Hematopoietic multipotent progenitor cell treated with erythropoietin and hydrocortisone succinate and interleukin-3 and kit ligand, for 8 days (in vitro differentiated cells): ENCODE measurements around the gene HM13.
"Not testable (repeated sequence)": the region's sequence is repeated elsewhere in the genome, so short reads cannot be mapped to it uniquely, and the experiment has no call there.

Experiments
- DNase-seq: peaks from one replicate; pipeline ENCODE4 v3.0.0-alpha.2; 2015

The HM13 gene

DNA sequence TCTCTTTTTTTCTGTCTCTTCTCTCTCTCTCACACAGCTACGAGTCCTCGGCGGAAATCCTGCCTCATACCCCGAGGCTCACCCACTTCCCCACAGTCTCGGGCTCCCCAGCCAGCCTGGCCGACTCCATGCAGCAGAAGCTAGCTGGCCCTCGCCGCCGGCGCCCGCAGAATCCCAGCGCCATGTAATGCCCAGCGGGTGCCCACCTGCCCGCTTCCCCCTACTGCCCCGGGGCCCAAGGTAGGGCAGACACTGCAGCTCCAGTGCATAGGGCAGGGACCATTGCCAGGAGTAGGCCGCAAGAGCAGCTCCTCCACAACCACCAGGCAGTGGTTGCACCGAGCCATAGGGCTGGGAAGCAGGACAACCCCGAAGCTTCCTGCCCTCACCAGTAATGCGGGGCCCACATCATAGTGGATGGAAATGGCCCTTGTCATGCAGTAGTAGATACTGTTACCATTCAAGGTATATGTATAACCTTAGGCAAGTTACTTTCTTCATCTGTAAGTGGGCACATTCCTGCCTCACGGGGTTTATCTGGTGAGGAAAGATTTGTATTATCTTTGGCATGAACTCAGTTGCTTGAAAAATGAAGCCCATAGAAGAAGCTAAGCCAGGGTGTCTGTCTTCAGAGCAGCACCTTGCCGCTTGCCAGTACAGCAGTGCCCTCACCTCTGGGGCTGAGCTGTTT, 53.9 kb downstream of the HM13 start:
- no peak for DNase-seq

DNA sequence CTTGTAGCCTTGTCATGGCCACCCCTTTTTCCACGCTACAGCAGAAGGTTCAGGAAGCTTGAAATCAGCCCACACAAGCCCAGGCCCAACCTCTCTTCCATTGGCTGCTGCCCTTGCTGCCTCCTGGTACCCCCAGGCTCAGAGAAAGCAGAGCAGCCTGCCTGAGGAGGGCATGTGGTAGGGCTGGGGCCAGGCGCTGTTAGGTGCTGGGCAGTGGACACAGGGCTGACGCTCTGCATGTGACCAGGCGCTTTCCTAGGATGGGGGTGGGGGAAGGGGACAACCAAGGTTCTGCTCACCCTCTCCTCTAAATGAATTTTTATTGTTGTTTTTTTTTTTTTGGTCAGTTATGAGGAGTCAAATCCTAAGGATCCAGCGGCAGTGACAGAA, 54.5 kb downstream of the HM13 start:
- DNase-seq: no peak

DNA sequence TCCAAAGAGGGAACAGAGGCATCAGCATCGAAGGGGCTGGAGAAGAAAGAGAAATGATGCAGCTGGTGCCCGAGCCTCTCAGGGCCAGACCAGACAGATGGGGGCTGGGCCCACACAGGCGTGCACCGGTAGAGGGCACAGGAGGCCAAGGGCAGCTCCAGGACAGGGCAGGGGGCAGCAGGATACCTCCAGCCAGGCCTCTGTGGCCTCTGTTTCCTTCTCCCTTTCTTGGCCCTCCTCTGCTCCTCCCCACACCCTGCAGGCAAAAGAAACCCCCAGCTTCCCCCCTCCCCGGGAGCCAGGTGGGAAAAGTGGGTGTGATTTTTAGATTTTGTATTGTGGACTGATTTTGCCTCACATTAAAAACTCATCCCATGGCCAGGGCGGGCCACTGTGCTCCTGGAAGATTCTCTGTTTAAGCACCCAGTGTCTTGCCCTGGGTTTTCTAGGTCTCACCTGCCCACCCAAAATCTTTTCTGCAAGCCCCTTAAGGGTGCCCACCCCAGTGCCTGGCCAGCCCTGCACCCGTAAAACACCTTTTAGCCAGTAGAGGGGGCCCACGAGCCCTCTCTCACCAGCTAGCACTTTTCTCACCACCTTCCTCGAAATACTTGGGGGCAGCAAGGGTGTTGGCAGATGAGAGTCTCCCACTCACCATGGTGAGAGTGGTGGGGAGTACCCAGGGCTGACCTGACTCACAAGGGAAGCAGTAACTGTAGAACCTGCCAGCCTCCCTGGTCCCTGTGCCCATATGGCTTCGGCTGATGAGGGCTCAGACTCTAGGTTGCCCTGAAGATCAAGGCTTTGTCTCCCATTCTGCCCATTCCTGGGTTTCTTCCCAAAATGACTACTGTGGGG, 55.1 kb downstream of the HM13 start:
- DNase-seq: peak; percentile 67

DNA sequence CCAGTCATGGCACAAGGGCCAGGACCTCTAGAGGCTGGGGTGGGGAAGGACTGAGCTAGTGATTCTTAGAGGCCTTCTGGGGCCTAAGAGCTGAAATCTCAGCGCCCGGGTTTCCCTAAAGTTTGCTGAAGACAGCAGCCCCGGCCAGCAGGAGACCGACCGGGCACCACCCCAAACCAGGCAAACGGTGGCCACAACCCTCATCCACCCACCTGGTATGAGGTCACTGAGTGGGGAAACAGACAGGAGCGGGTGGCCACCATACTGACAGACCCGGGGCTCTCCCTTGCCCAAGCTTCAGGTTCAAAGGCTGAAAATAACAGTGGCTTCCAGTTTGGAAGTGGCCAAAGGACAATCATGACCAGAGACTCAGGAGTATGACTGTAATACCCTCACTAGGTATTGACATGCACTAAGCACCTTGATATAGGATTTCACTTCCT, 55.8 kb downstream of the HM13 start:
- DNase-seq: no peak

DNA sequence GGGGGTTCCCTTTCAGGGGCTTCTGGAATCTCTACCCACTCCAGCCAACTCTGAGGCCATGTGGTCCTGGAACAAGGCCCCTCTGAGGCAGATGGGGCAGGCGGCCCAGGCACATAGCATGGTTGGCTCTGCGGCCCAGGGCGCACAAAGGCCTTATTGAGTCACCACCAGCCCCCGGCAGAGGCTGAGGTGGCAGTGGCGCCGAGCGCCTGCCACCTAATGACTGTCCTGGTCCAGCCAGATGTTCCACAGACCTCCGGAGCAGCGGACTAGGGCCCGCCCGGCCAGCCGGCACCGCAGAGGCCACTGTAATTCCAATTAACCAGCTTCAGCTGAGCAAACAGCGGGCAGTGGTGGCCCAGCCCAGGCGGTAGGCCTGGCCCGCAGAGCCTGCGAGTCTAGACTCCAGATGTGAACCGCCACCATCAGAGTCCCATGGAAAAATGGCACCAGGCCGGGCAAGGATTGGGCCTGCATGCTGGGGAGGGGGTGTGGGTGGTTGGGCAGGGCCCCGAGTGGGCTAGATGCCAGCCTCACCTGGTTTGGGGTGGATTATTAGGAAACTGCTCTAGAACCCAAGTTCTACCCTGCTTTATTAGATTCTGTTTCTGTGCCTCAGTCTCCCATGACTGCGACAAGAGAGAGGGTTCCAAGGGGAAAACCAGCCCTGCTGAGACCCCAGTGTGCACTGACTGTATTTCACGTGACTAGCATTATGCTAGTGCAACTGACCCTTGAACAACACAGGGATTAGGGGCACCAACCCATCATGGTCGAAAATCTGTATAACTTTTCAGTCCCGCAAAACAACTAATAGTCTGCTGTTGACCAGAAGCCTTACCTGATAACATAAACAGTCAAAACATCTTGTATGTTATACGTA, 56.7 kb downstream of the HM13 start:
- no peak for DNase-seq

DNA sequence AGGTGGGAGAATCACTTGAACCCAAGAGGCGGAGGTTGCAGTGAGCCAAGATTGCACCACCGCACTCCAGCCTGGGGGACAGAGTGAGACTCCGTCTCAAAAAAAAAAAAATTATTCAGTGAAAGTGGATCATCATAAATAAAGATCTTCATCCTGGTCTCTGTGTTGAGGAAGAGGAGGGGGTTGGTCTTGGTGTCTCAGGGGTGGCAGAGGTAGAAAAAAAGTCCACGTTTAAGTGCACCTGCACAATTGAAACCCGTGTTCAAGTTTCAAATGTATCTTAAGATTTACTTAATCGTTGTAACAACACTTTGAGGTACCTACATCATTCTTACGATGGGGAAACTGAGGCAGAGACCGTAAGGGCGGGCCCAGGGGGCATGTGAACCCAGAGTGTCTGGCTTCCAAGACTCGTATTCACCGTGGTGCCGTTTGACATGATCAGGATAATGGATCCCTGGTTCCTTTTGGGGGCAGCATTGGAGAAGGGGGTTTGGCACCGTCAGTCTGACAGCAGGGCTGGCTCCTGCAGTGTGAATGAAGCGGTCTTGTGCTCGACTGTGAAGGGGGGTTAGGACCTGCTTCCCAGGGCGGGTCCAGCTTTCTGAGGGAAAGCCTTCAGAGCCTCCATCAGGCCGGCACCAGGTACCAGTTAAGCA, 57.9 kb downstream of the HM13 start:
- DNase-seq: no peak

DNA sequence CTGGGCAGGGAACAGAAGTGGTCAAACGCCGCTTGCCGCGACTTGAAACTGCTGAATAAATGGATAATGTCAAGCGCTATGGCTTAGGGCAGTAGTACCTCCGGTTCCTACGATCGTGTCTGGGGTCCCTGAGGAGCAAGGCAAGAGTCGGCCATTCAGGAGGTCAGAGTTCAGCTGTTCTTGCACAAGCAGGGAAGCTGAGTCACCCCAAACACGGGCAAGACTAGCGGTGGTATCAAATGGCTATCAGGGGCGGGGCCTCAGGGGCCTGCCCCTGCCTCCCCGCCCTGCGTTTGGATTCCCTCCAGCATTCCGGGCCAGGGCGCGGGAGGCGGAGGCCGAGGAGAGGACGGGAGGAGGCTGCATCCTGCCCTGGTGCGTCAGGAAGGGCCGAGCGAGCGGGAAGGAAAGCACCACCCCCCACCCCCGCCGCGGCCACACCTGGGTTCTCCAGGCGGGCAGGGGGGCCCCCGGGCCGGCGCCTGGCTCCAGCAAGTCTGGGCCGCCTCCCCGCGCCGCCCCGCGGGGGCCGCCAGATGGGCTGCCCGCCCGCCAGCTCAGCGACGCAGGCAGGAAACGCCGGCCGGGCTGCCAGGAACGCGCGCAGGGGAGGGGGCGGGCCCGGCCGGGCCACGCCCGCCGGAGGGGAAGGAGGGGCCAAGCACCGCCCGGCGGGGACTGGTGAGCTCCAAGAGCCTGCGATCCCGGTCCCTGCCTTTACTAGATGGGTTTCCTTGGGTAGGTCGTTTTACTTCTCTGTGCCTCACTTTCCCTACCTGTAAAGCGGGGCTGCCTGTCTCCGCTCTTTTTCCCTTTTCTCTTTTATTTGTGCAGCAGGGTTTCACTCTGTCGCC, 58.7 kb downstream of the HM13 start:
- DNase-seq: peak; percentile 97

DNA sequence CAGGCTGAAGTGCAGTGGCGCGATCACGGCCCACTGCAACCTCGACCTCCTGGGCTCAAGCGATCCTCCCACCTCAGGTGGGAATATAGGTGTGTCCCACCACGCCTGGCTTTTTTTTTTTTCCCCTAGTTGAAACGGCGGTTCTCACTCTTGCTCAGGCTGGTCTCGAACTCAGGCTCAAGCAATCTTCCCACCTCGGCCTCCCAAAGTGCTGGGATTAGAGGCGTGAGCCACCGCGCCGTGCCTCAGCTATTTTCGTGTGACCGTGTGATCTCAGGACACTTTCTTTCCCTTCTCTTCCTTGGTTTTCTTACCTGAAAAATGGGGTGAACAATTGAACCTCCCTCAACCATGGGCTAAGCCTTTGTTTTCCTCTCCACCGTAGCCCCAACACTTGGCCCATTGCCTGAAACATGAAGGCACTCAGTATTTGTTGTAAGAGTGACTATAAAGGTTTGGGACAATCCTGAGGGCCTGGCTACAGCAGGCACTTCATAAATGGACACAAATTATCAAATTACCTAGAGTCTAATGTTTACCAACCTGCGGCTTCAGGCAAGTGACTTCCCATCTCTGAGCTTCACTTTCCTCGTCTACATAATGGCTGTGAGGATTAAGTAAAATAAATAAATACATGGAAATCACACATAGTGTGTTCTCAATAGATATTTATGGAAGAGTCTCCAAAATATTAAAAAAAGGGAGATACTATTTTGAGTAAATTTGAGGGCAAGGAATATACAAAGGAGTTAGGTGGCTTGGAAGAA, 59.5 kb downstream of the HM13 start:
- peak; percentile 38 for DNase-seq

DNA sequence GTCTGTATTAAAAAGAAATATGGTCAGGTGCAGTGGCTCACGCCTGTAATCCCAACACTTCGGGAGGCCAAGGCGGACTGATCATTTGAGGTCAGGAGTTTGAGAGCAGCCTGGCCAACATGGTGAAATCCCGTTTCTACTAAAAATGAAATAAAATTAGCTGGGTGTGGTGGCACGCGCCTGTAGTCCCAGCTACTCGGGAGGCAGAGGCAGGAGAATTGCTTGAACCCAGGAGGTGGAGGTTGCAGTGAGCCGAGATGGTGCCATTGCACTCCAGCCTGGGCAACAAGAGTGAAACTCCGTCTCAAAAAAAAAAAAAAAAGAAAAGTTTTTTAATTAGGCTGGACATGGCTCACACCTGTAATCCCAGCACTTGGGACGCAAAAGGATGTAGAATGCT, 60.7 kb downstream of the HM13 start:
- not testable (repeated sequence) for DNase-seq

DNA sequence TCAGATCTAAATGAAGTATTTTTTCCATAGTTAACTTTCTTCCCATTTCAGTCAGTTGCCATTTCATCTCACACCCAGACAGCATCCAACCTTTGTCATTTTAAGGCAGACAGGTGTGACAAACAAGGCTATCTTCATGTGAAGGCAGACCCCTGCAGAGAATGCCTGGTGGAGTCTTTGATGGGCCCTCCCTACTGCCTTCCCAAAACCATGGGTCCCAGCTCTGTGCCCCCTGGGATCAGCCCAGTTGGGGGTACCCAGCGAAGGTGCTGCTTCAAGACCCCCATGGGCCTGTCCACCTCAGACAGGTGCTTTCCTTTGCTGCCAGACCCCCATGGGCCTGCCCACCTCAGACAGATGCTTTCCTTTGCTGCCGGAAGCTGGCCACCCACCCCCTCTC, 62.5 kb downstream of the HM13 start:
- DNase-seq: no peak

DNA sequence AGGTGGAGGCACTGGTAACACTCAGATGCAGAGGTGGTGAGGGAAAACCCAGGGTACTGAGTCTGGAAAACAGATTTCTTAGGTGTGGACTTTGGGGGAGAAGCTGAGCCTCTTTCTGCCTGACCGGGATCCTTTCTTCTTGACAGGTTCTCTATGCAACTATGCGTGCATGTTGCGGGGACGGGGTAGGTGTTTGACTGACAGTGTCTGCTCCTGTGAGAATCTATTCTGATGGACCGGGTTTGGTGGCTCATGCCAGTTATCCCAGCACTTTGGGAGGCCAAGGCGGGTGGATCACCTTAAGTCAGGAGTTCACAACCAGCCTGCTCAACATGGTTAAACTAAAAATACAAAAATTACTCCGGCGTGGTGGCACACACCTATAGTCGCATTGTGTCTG, 63.0 kb downstream of the HM13 start:
- DNase-seq: no peak

DNA sequence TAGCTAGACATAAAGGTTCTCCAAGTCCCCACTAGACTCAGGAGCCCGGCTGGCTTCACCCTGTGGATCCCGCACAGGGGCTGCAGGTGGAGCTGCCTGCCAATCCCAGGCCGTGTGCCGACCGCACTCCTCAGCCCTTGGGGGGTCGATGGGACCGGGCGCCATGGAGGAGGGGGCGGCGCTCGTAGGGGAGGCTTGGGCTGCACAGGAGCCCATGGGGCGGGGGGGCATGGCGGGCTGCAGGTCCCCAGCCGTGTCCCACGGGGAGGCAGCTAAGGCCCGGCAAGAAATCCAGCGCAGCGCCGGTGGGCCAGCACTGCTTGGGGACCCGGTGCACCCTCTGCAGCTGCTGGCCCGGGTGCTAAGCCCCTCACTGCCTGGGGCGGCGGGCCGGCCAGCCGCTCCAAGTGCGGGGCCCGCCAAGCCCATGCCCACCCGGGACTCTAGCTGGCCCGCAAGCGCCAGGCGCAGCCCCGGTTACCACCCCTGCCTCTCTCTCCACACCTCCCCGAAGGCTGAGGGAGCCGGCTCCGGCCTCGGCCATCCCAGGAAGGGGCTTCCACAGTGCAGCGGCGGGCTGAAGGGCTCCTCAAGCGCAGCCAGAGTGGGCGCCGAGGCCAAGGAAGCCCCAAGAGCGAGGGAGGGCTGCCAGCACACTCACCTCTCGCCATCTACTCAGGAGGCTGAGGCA, 64.4 kb downstream of the HM13 start:
- DNase-seq: no peak

DNA sequence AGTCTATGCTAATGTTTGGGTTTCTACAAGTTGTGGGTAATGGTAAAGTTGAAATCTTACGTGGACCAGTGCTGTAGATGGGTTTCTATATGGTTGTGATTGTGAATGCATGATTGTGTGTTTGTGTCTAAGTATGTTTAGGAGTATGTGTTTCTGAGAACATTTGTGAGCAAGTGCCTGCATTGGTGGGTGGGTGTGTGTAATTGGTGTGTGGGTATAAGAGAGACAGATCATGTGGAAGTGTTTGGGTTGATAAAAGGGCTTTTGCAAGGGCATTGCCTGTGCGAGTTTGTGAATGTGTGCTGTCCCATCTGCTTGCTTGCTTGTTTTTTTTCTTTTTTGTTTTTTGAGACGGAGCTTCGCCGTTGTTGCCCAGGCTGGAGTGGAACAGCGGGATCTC, 65.0 kb downstream of the HM13 start:
- DNase-seq: no peak

DNA sequence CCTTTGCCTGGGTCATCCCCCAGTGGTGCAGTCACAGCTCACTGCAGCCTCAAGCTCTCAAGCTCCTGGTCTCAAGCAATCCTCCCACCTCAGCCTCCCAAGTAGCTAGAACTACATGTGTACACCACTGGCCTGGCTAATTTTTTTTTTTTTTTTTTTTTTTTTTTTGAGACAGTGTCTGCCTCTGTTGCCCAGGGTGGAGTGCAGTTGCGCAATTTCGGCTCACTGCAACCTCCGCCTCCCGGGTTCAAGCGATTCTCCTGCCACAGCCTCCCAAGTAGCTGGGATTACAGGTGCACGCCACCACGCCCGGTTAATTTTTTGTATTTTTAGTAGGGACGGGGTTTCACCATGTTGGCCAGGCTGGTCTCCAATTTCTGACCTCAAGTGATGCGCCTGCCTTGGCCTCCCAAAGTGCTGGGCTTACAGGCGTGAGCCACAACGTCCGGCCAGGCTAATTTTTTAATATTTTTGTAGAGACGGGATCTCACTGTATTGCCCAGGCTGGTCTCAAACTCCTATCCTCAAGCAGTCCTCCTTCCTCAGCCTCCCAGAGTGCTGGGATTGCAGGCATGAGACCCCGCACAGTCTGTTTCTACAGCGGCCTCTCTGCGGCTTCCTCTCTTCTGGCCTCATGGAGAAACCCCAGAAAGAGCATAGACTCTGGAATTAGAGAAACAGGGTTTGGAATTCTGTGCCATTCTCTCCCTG, 65.9 kb downstream of the HM13 start:
- not testable (repeated sequence) for DNase-seq

DNA sequence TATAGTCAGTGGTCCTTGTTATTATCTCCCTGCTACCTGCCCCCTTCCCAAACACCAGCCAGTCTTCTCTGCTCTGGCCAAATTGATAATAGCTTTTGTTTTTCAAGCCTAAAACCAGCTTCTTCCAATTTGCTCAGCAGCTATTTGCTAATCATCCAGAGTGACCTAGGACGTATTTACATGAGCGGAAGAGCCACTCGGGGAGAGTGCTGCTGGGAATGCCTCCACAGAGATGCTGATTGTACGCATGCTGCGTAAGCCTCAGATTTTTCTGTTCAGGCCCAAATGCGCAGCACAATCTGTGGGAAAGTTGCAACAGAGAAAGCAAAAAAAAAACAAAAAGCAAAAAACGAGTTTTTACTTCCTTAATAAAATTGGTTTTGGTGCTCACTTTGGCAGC, 66.5 kb downstream of the HM13 start:
- no peak for DNase-seq

DNA sequence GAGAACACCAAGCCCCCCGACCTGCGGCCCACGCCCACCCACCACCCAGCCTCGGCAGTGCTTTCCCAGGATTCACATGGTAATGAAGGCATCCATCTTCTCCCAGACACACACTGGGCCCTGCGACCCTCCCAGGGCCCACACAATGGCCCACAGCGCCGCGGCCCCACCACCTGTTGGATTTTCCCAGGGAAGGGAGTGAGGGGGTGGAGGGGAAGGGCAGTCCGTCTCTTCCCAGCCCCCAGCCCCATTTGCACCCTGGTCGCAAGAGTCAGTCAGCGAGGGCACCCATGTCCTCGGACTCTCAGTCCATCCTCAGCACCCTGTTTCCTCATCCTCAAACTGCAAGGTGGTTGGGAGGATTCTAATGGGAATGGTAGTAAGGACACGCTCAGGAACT, 67.1 kb downstream of the HM13 start:
- no peak for DNase-seq

DNA sequence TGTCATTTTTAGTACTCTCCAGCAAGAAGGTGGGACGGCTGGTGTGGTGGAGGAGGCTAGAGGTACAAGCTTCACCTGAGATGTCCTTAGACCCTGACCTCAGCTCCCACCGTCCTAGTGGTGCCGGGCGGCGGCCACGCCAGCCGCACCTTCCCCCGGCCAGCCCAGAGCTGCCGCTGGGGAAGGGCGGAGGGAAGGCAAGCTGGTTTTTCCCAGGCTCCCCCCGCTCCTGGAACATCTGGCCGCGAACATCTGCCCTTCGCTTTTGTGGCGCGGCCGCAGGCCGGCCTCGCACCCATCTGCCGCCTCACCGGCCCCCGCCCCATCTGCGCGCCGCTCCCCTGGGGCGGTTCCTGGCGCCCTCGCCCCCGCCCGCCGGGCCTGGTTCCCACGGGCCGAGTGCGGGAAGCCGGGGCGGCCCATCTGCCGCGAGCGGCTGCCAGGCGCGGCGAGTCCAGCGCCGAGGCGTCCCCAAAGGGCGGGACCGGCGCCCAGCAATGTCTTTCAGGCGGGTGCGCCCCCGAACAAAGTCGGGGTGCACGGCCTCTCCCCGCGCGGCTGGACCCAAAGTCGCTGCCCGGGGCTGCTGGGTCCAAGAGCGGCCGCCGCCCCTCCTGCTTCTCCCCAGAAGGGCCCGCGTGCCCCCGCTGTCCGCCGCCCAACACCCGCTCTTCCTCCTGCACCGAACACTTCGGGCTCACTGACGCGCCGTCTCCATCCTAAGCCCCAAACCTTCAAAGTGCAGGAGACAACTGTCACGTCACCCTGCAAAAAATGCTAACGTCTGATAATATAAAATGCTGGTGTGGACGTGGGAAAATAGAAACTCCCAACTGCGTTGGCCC, 73.5 kb downstream of the HM13 start:
- DNase-seq: no peak

DNA sequence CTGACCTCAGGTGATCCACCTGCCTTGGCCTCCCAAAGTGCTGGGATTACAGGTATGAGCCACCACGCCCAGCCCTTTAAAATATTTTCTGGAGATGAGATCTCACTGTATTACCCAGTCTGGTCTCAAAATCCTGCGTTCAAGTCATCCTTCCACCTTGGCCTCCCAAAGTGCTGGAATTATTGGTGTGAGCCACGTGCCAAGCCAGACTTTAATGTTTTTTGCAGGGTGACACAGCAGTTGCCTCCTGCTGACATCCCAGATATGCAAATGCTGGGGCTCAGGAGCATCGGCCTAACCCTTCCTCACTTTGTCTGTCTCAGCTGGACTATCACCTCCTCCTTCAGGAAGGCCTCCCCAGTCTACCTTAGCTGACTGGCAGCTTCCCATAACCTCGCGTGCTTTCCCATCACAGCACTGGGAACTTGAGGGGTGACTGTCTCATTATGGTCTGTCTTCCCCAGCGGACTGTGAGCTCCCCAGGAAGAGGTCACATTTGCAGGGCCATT, 76.5 kb downstream of the HM13 start:
- DNase-seq: no peak
